HG02973 (cell line): ENCODE measurements around the gene NEK11.
"Not testable (repeated sequence)": the region's sequence is repeated elsewhere in the genome, so short reads cannot be mapped to it uniquely, and the experiment has no call there.

Experiments
- ATAC-seq: cut with Tn5 transposase; IDR thresholded peaks from one replicate; pipeline ENCODE4 v1.9.1; 2021; ENCODE audit warnings: moderate library complexity; ENCODE audit not compliant: unreplicated experiment

NEK11 gene

DNA sequence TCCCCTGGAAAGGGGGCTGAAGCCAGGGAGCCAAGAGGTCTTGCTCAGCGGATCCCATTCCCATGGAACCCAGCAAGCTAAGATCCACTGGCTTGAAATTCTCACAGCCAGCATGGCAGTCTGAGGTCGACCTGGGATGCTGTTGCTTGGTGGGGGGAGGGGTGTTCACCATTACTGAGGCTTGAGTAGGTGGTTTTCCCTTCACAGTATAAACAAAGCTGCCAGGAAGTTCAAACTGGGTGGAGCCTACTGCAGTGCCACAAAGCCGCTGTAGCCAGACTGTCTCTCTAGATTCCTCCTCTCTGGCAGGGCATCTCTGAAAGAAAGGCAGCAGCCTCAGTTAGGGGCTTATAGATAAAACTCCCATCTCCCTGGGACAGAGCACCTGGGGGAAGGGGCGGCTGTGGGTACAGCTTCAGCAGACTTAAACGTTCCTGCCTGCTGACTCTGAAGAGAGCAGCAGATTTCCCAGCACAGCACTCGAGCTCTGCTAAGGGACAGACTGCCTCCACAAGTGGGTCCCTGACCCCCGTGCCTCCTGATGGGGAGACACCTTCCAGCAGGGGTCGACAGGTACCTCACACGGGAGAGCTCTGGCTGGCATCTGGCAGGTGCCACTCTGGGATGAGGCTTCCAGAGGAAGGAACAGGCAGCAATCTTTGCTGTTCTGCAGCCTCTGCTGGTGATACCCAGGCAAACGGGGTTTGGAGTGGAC is 15.8 kb downstream of the NEK11 start:
- not testable (repeated sequence) for ATAC-seq

DNA sequence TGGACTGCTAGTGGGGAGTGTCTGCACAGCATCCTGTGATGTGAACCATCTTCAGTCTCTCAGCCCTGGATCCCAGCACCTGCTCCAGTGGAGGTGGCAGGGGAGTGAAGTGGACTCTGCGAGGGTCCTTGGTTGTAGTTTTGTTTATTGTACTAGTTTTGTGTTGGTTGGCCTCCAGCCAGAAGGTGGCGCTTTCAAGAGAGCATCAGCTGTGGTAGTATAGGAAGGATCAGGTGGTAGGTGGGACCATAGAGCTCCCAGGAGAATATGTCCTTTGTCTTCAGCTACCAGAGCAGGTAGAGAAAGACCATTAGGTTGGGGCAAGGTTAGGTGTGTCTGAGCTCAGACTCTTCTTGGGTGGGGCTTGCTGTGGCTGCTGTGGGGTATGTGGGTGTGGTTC is 20.9 kb downstream of the NEK11 start:
- no peak for ATAC-seq

- ATAC-seq = no peak
These were observed 21.4 kb downstream of the NEK11 start for GRCh38 chr3:131048030-131048429.

- ATAC-seq = no peak
These were observed 23.3 kb downstream of the NEK11 start for GRCh38 chr3:131050001-131050400.

DNA sequence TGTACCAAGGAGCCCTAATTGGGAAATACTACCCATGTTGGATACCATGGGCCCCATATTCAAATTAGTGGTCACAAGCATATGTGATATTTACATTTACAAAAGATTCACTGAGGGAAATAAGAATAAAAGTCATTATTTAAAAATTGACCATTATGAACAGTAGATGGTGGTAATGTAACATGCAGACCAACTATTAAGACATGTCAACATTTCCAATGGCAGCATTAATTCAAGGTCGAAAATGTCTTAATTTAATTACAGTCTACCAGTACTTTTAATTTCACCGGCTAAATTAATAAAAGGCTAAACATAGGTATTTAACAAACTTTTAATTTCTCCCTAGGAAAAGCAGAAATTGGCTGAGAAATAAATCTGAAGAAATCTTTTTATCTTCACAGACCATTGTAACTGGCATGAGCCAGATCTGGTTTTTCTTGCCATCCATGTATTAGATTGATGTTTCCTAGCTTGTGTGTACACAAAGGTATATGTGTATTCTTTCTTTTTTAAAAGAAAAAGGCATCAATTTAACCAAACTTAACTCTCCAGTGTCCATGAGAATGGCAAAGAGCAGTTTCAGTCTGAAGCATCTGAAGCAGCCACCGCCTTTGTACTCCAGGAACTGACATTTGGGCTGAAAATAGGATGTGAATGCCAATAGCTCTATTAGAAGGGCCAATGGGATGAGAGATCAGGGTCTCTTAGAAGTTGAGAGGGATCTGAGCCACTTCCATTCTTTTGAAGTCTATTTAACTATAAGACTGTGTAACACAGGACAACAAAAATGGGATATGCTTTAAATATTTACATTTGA is 26.6 kb downstream of the NEK11 start:
- ATAC-seq = no peak

GRCh38 chr3:131067983-131068382 is 41.3 kb downstream of the NEK11 start:
- no peak for ATAC-seq

- ATAC-seq = no peak
These were observed 45.5 kb downstream of the NEK11 start for GRCh38 chr3:131072099-131072559.

DNA sequence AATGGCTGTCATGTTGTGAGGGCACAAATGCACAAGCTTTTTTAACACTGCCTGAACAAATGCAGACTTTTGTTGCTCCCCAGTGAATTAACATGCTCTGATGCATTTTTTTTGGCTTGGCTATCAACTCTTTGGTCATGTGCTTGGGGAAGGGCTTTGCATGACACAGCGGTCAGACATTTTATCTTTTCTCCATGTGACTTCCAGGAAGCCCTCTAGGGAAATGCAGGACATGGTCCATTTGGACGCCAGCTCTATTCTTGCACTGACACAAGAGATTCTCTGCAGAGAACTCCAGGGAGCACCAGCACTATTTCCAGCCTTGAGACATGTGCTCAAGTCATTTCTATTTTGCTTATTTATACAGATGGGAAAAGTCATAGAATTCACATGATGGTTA is 46.2 kb downstream of the NEK11 start:
- ATAC-seq = no peak

- ATAC-seq = no peak
These were observed 49.1 kb downstream of the NEK11 start for GRCh38 chr3:131075632-131076328.

- no peak for ATAC-seq
These were observed 51.2 kb downstream of the NEK11 start for GRCh38 chr3:131077904-131078303.

DNA sequence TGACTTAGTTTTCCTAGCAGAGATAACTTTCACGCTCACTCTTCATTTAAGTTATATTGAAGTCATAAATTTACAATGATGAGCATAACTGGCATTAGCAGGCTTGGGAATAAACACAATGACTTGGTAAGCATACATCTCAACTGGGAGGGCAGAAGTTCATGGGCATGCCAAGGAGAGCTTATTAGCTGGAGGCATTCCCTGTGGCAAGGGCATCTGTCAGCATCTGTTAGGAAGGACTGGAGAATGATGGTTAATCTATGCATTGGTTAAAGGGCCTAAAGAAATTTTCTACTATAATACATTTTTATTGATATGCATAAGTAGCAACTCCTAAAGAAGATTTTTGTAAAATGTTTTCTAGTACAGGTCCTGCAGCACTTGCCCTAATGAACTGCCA is 52.4 kb downstream of the NEK11 start:
- ATAC-seq = no peak

DNA sequence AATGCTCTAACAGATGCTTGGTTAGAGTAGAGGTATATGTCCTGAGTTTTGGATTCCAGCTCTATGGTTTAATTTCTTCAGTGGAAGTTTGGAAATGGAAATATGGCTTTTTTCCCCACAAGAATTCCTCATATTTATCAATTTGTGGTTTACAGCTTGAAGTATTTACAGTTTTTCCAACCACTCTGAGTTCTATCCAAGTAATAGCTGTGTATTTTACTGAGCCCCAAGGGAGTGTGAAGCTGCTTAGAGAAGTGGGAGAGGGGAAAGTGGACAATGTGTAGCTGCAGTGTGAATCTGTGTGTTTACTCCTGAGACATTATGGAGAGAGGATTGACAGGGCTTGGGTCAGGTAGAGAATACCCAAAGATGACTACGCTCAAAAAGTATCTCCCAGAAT is 54.5 kb downstream of the NEK11 start:
- no peak for ATAC-seq

- no peak for ATAC-seq
These were observed 55.6 kb downstream of the NEK11 start for GRCh38 chr3:131082246-131082645.

- ATAC-seq = no peak
These were observed 56.5 kb downstream of the NEK11 start for GRCh38 chr3:131082871-131083863.

DNA sequence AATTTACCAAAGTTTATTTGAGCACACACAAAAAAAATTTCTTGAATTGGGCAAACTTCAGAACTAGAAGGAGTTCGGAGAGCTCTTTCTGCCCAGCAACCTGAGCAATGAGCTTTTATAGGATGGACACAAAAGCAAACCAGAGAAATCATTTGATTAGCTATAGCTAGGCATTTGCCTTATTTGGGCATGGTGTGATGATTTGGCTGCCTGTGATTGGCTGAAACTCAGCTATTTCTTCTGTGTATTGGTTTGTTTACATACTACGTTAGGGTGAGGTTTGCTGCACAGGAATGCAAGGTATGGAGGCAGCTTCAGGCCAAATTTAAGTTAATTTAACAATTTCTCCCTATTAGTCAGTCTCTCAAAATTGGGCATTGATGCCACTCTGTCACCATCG is 65.1 kb downstream of the NEK11 start:
- no peak for ATAC-seq

GRCh38 chr3:131107637-131108433 is 81.2 kb downstream of the NEK11 start:
- ATAC-seq = no peak

DNA sequence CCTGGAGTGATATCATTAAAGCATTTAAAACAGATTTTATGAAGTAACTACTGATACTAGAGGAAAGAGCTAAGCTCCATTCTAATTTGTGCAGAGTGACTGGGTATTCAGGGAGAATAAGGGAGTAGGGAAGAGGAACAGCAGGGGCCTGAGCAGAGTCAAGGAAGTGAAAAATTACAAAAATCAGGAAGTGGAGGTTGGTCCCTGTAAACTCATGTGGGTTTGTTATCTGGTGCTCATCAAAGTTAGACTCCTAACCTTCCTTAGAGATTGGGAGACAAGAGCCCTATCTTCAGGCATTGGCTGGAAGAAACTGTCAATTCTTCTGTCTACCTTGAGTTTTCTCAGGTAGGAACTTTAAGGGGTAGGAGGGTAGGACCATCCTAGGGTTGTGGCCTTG is 82.5 kb downstream of the NEK11 start:
- ATAC-seq = no peak

DNA sequence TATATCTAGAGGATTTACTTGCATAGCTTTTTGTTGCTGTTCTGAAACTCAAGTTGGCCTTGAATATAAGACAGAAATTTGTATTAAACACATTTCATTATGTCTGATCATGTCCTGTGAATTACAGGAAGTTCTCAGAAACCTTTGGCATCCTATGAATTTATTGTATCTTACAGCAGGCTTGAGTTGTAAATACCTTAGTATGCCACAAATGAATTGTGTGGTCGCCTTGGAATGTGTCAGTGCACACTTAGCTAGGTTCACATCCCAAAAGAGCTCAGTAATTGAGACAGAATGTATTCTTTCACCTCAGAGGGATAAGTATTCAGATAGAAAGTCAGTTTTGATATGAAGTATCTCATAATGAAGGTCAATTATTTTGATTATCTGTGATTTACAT is 83.4 kb downstream of the NEK11 start:
- no peak for ATAC-seq

DNA sequence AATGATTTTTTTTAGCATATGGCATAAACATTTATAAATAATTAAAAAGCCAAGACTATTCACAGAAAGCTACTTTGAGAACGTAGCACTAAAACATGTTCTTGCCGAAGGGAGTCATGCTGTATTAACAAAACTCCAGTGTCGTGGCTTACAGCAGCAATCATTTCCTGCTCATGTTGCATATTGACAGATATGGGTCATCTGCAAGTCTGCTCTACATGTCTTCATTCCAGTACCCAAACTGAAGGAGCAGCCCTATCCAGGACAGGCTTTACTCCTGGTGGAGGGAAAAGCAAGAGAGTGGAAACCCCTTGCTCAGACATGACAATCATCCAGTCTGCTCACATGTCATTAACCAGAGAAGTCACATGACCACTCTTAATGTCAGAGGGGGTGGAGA is 87.6 kb downstream of the NEK11 start:
- ATAC-seq = no peak

GRCh38 chr3:131125684-131126083 is 99.0 kb downstream of the NEK11 start:
- ATAC-seq = no peak
